Nephron progenitor cell (in vitro differentiated cells): Measurements from ENCODE around the gene ARPIN.

Experiments
- DNase-seq: peaks from one replicate; pipeline ENCODE4 v3.0.0; 2021
- H3K27ac Mint-ChIP-seq: 2 replicates; pipeline ENCODE4 v1.8.0; 2021; ENCODE audit warnings: mild to moderate bottlenecking, moderate library complexity, mixed read lengths
- H3K27me3 Mint-ChIP-seq: 2 replicates; pipeline ENCODE4 v1.8.0; 2021; ENCODE audit warnings: mild to moderate bottlenecking, low read depth, mixed read lengths; ENCODE audit not compliant: poor library complexity
- H3K36me3 Mint-ChIP-seq: 2 replicates; pipeline ENCODE4 v1.8.0; 2021; ENCODE audit warnings: low read depth, mixed read lengths
- H3K4me1 Mint-ChIP-seq: 2 replicates; pipeline ENCODE4 v1.8.0; 2021; ENCODE audit warnings: mixed read lengths
- H3K4me3 Mint-ChIP-seq: 2 replicates; pipeline ENCODE4 v1.8.0; 2021; ENCODE audit warnings: mild to moderate bottlenecking, moderate library complexity, mixed read lengths
- H3K9me3 Mint-ChIP-seq: 2 replicates; pipeline ENCODE4 v1.8.0; 2021; ENCODE audit warnings: mild to moderate bottlenecking, moderate library complexity, mixed read lengths
- CTCF ChIP-seq: fragments of 200-600 bp; sonication (generic); IDR thresholded peaks from 2 replicates; pipeline ENCODE4 v1.5.0; 2021; ENCODE audit warnings: antibody characterized with exemption

Gene ARPIN

GRCh38 chr15:89904519-89904918, 8.2 kb downstream of the ARPIN start:
- Mint-ChIP-seq H3K4me1 (peaks cover 5% of the 10 kb centered on the region), H3K36me3 (peaks cover 31% of the 10 kb centered on the region), H3K27me3 (no peaks in the 10 kb centered on the region)

GRCh38 chr15:89903858-89904130, 9.0 kb downstream of the ARPIN start:
- H3K36me3 Mint-ChIP-seq: peaks cover 31% of the 10 kb centered on the region
- no peaks in the 10 kb centered on the region for H3K27me3 Mint-ChIP-seq
- TF ChIP-seq CTCF: no peak

More at GRCh38 chr15:89904519-89904918, 8.2 kb downstream of the ARPIN start:
- no peak for DNase-seq
- no peak for TF ChIP-seq CTCF
- H3K4me3 Mint-ChIP-seq: no peak overlapping the region
- no peaks in the 10 kb centered on the region for H3K9me3 Mint-ChIP-seq
- no peak overlapping the region for H3K27ac Mint-ChIP-seq

GRCh38 chr15:89903015-89903857, 9.5 kb downstream of the ARPIN start:
- Mint-ChIP-seq H3K9me3 (no peaks in the 10 kb centered on the region), H3K27ac (no peak overlapping the region), H3K27me3 (no peaks in the 10 kb centered on the region), H3K36me3 (peaks cover 31% of the 10 kb centered on the region), H3K4me3 (no peak overlapping the region), H3K4me1 (peaks cover 4% of the 10 kb centered on the region)
- no peak for TF ChIP-seq CTCF
- DNase-seq: no peak

More at GRCh38 chr15:89903858-89904130, 9.0 kb downstream of the ARPIN start:
- DNase-seq: no peak
- peaks cover 5% of the 10 kb centered on the region for H3K4me1 Mint-ChIP-seq
- no peak overlapping the region for H3K27ac Mint-ChIP-seq
- H3K4me3 Mint-ChIP-seq: no peak overlapping the region
- no peaks in the 10 kb centered on the region for H3K9me3 Mint-ChIP-seq

GRCh38 chr15:89900849-89901248, 11.9 kb downstream of the ARPIN start:
- peaks cover 26% of the 10 kb centered on the region for H3K36me3 Mint-ChIP-seq
- no peaks in the 10 kb centered on the region for H3K4me1 Mint-ChIP-seq
- H3K27me3 Mint-ChIP-seq: no peaks in the 10 kb centered on the region
- no peak for DNase-seq
- H3K9me3 Mint-ChIP-seq: no peaks in the 10 kb centered on the region
- TF ChIP-seq CTCF: no peak
- no peak overlapping the region for H3K27ac Mint-ChIP-seq
- H3K4me3 Mint-ChIP-seq: no peak overlapping the region

GRCh38 chr15:89899951-89900567, 12.7 kb downstream of the ARPIN start:
- no peak for DNase-seq
- no peaks in the 10 kb centered on the region for H3K9me3 Mint-ChIP-seq
- no peak overlapping the region for H3K4me3 Mint-ChIP-seq
- H3K4me1 Mint-ChIP-seq: no peaks in the 10 kb centered on the region
- no peak for TF ChIP-seq CTCF
- no peaks in the 10 kb centered on the region for H3K27me3 Mint-ChIP-seq
- H3K27ac Mint-ChIP-seq: no peak overlapping the region
- peaks cover 20% of the 10 kb centered on the region for H3K36me3 Mint-ChIP-seq
